Keratinocyte (primary cell): ENCODE results near the gene NECTIN1. TPM values are rescaled to one million over a fixed set of nuclear protein-coding genes. Genes with fewer than 3 reads are reported as not detected.

Source experiments
- DNase-seq: peaks from one replicate; pipeline ENCODE4 v3.0.0-alpha.2; 2011; ENCODE audit warnings: low read depth, missing footprints, low spot score
- FAIRE-seq: peaks from 2 replicates; lab custom pipeline; 2011; peaks lifted over from hg19 to GRCh38; lab: Jason Lieb, UNC
- H2AFZ ChIP-seq: 2 replicates; pipeline ENCODE4 v1.6.0; 2012; ENCODE audit warnings: low read length, control low read depth, inconsistent platforms; ENCODE audit not compliant: control insufficient read depth
- H3K27ac ChIP-seq: 2 replicates; pipeline ENCODE4 v1.5.1; 2011; ENCODE audit warnings: low read length; ENCODE audit not compliant: control insufficient read depth, insufficient read depth
- H3K27me3 ChIP-seq: 3 replicates; pipeline ENCODE4 v1.6.0; 2011; ENCODE audit warnings: low read length; ENCODE audit not compliant: control insufficient read depth, insufficient read depth; ENCODE audit errors: extremely low read depth
- H3K36me3 ChIP-seq, 2 experiments: 2 replicates in 1 of 2; 3 replicates in 1 of 2; pipeline ENCODE4 v1.5.1; 2011; ENCODE audit warnings: low read length in 2 of 2, mild to moderate bottlenecking in 1 of 2; ENCODE audit not compliant: control insufficient read depth in 2 of 2, insufficient read depth in 2 of 2; ENCODE audit errors: extremely low read depth in 1 of 2
- H3K4me1 ChIP-seq: 3 replicates; pipeline ENCODE4 v1.5.1; 2011; ENCODE audit warnings: low read length; ENCODE audit not compliant: control insufficient read depth, insufficient read depth; ENCODE audit errors: extremely low read depth
- H3K4me2 ChIP-seq: 3 replicates; pipeline ENCODE4 v1.6.0; 2011; ENCODE audit warnings: low read depth, low read length; ENCODE audit not compliant: control insufficient read depth, insufficient read depth; ENCODE audit errors: extremely low read depth
- H3K4me3 ChIP-seq, 3 experiments: fragments of 200-600 bp in 1 of 3; sonication (generic) in 1 of 3; 2 replicates in 2 of 3; 3 replicates in 1 of 3; pipeline ENCODE4 v1.5.1; 2011 to 2016; ENCODE audit warnings: low read length in 3 of 3, mild to moderate bottlenecking in 3 of 3, control low read depth in 2 of 3, inconsistent platforms in 1 of 3, low read depth in 1 of 3, mixed read lengths in 1 of 3, mixed run types in 1 of 3, moderate library complexity in 1 of 3; ENCODE audit not compliant: control insufficient read depth in 2 of 3, insufficient read depth in 2 of 3; ENCODE audit errors: extremely low read depth in 1 of 3
- H3K79me2 ChIP-seq: 2 replicates; pipeline ENCODE4 v1.6.0; 2012; ENCODE audit warnings: low read length; ENCODE audit not compliant: control insufficient read depth, insufficient read depth
- H3K9ac ChIP-seq: 3 replicates; pipeline ENCODE4 v1.6.0; 2011; ENCODE audit warnings: low read length; ENCODE audit not compliant: control insufficient read depth, insufficient read depth; ENCODE audit errors: extremely low read depth
- H3K9me1 ChIP-seq: 3 replicates; pipeline ENCODE4 v1.6.0; 2011; ENCODE audit warnings: low read length; ENCODE audit not compliant: control insufficient read depth, insufficient read depth; ENCODE audit errors: extremely low read depth
- H3K9me3 ChIP-seq: 2 replicates; pipeline ENCODE4 v1.5.1; 2012; ENCODE audit warnings: low read depth, low read length; ENCODE audit not compliant: control insufficient read depth
- H4K20me1 ChIP-seq: 3 replicates; pipeline ENCODE4 v1.6.0; 2011; ENCODE audit warnings: low read length; ENCODE audit not compliant: control insufficient read depth, insufficient read depth; ENCODE audit errors: extremely low read depth
- CTCF ChIP-seq, 3 experiments: IDR thresholded peaks in 1 of 3; conservative IDR thresholded peaks in 1 of 3; optimal IDR thresholded peaks in 1 of 3; 2 replicates in 2 of 3; 3 replicates in 1 of 3; pipeline versions ENCODE3 to v1.5.1; 2011; ENCODE audit warnings: low read length in 3 of 3, mild to moderate bottlenecking in 3 of 3, moderate library complexity in 2 of 3, control low read depth in 1 of 3, inconsistent platforms in 1 of 3; ENCODE audit not compliant: insufficient read depth in 2 of 3; ENCODE audit errors: extremely low read depth in 1 of 3
- EZH2 ChIP-seq: IDR thresholded peaks from one replicate; pipeline ENCODE4 v1.6.1; 2012; ENCODE audit warnings: inconsistent platforms, mild to moderate bottlenecking, low read length, moderate library complexity
- dilution Hi-C: fragments of 300-500 bp; cut with MboI; formaldehyde crosslinking; loops from one replicate; pipeline ENCODE4 v1.7.0; 2020; ENCODE audit warnings: low sequenced_read_pairs; ENCODE audit not compliant: extremely low pct_ligation_motif_present
- polyA plus RNA-seq, 5 experiments: library from polyadenylated mRNA; depleted of rRNA in 3 of 5; stranded (reverse) in 3 of 5; stranded (forward) in 1 of 5; unstranded in 1 of 5; fragments of >200 nt; gene quantifications; 1 replicate in 1 of 5; 2 replicates in 3 of 5; 3 replicates in 1 of 5; pipeline versions ENCODE4 v1.2.1 to v1.2.3, GENCODE V29; 2011 to 2012; ENCODE audit warnings: missing spikeins in 2 of 5, low read depth in 1 of 5, low replicate concordance in 1 of 5

The NECTIN1 gene
- polyA plus RNA-seq, 1 donor (not counting 4 experiments of a cell fraction or from before 2014, with no cell fraction given): 37.5 TPM

GRCh38 chr11:119622454-119623143 is 106.4 kb downstream of the NECTIN1 start:
- Histone ChIP-seq H3K9ac (no peak overlapping the region), H3K4me2 (no peak overlapping the region), H3K4me1 (no peaks in the 10 kb centered on the region), H3K79me2 (no peaks in the 10 kb centered on the region), H3K9me3 (no peaks in the 10 kb centered on the region), H4K20me1 (no peaks in the 10 kb centered on the region), H3K27me3 (peaks cover 18% of the 10 kb centered on the region), H3K9me1 (no peaks in the 10 kb centered on the region), H3K4me3 (no peak overlapping the region), H3K27ac (no peak overlapping the region), H2AFZ (no peak overlapping the region), H3K36me3 (no peaks in the 10 kb centered on the region)
- dilution Hi-C loops: no loop called here
- TF ChIP-seq EZH2 (no peak), CTCF (optimal IDR thresholded peaks at IDR 0.05 in 1 of 3, IDR thresholded peaks at IDR 0.05 in 1 of 3, conservative IDR thresholded peaks at IDR 0.05 in 1 of 3; ENCODE audit: extremely low read depth in 1 of 3, insufficient read depth in 2 of 3, low read length in 3 of 3) (no peak)
- DNase-seq (no peak), FAIRE-seq (no peak)

GRCh38 chr11:119619665-119620064 is 109.3 kb downstream of the NECTIN1 start:
- Histone ChIP-seq H3K27ac (no peak overlapping the region), H2AFZ (no peak overlapping the region), H4K20me1 (no peaks in the 10 kb centered on the region), H3K79me2 (no peaks in the 10 kb centered on the region), H3K36me3 (no peaks in the 10 kb centered on the region), H3K9me1 (no peaks in the 10 kb centered on the region), H3K4me2 (no peak overlapping the region), H3K4me3 (no peak overlapping the region), H3K27me3 (peaks cover 4% of the 10 kb centered on the region), H3K9ac (no peak overlapping the region), H3K9me3 (no peaks in the 10 kb centered on the region), H3K4me1 (peaks cover 15% of the 10 kb centered on the region)
- FAIRE-seq: no peak
- TF ChIP-seq CTCF (optimal IDR thresholded peaks at IDR 0.05 in 1 of 3, IDR thresholded peaks at IDR 0.05 in 1 of 3, conservative IDR thresholded peaks at IDR 0.05 in 1 of 3; ENCODE audit: extremely low read depth in 1 of 3, insufficient read depth in 2 of 3, low read length in 3 of 3) (no peak), EZH2 (no peak)
- dilution Hi-C loops: no loop called here
- no peak for DNase-seq
